A673 (cell line): Measurements from ENCODE around the gene ARHGAP11A. TPM values are rescaled to one million over a fixed set of nuclear protein-coding genes. Genes with fewer than 3 reads are reported as not detected.

Experiments used
- BruUV-seq: library from RNA; stranded (reverse); fragments of 400-500 nt; replicated peaks from 2 replicates; lab custom pipeline; 2021; lab: Mats Ljungman, UMichigan
- CTCF ChIA-PET: fragments of 300-600 bp; sonication (Branson Sonifier 250); formaldehyde crosslinking; loops from one replicate; lab custom pipeline; 2022; ENCODE audit warnings: antibody characterized with exemption; lab: Charles Lee
- POLR2A ChIA-PET: fragments of 300-600 bp; sonication (Branson Sonifier 250); formaldehyde crosslinking; loops from one replicate; lab custom pipeline; 2022; ENCODE audit warnings: antibody characterized with exemption; ENCODE audit not compliant: low non-redundant PET; lab: Charles Lee
- DNase-seq: peaks from one replicate; pipeline ENCODE4 v3.0.0-alpha.2; 2015; ENCODE audit warnings: low spot score
- H3K27ac ChIP-seq: fragments of 200-600 bp; sonication (generic); 2 replicates; pipeline ENCODE4 v1.5.1; 2016; ENCODE audit warnings: mixed run types, low read depth, mild to moderate bottlenecking, mixed read lengths, antibody characterized with exemption, low read length; ENCODE audit not compliant: poor library complexity, severe bottlenecking
- H3K27me3 ChIP-seq: fragments of 200-600 bp; sonication (generic); replicated peaks from 2 replicates; pipeline ENCODE4 v1.6.1; 2017; ENCODE audit warnings: mixed run types, low read depth, mild to moderate bottlenecking, mixed read lengths, antibody characterized with exemption, low read length; ENCODE audit not compliant: insufficient read depth, poor library complexity
- H3K36me3 ChIP-seq: fragments of 200-600 bp; sonication (generic); 2 replicates; pipeline ENCODE4 v1.6.1; 2016; ENCODE audit warnings: mixed run types, mild to moderate bottlenecking, mixed read lengths, antibody characterized with exemption, low read length; ENCODE audit not compliant: insufficient read depth, poor library complexity, severe bottlenecking
- H3K4me1 ChIP-seq: fragments of 200-600 bp; sonication (generic); 2 replicates; pipeline ENCODE4 v1.6.1; 2017; ENCODE audit warnings: mixed run types, mild to moderate bottlenecking, mixed read lengths, antibody characterized with exemption, low read length; ENCODE audit not compliant: insufficient read depth, poor library complexity, severe bottlenecking
- H3K4me3 ChIP-seq: fragments of 200-600 bp; sonication (generic); 2 replicates; pipeline ENCODE4 v1.5.1; 2016; ENCODE audit warnings: low read depth, mixed run types, mild to moderate bottlenecking, mixed read lengths, low read length; ENCODE audit not compliant: poor library complexity, severe bottlenecking
- H3K9me3 ChIP-seq: fragments of 200-600 bp; sonication (generic); 2 replicates; pipeline ENCODE4 v1.6.1; 2016; ENCODE audit warnings: mixed run types, low read depth, mild to moderate bottlenecking, mixed read lengths, antibody characterized with exemption, low read length; ENCODE audit not compliant: poor library complexity, severe bottlenecking
- CTCF ChIP-seq: fragments of 300-800, 200-600 bp; sonication (generic); conservative IDR thresholded peaks from 2 replicates; pipeline ENCODE4 v1.5.1; 2017; ENCODE audit warnings: low read depth, mild to moderate bottlenecking, antibody characterized with exemption, low read length, moderate library complexity, mixed read lengths
- EZH2 ChIP-seq: fragments of 200-600 bp; sonication (generic); IDR thresholded peaks from 2 replicates; pipeline ENCODE4 v1.6.1; 2017; ENCODE audit warnings: borderline replicate concordance, low read depth, mild to moderate bottlenecking, mixed read lengths, antibody characterized with exemption, low read length; ENCODE audit not compliant: poor library complexity, severe bottlenecking
- intact Hi-C: fragments of 100-400 bp; cut with micrococcal nuclease; formaldehyde crosslinking; loops from one replicate; pipeline ENCODE4 v1.10.0; 2022; ENCODE audit not compliant: unreplicated experiment
- total RNA-seq: library from RNA; stranded (reverse); gene quantifications from 2 replicates; pipeline ENCODE4 v1.2.3, GENCODE V29; 2021

ARHGAP11A gene
- total RNA-seq, 1 experiment from 2014 or later, result 173 TPM

DNA sequence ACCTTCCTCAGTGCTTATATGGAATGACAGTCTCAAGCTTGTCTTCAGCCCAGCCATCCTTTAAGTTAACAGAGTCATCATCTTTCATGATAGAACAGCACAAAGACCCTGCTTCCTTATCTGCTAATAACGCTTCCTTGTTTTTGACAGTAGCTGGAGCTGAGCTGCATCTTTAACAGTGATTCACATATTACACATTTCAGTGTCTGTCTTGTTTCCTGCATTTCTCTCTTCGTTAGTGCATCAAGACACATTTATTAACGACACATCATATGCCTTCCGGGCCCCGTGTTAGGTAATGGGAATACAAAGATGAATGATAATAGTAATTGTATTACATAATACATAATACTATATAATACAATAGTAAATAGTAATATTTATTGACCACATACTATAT lies 72.3 kb downstream of the ARHGAP11A start:
- intact Hi-C loops, result no loop called here
- Histone ChIP-seq H3K9me3 (no peaks in the 10 kb centered on the region), H3K4me3 (no peak overlapping the region), H3K27me3 (no peaks in the 10 kb centered on the region), H3K27ac (no peak overlapping the region), H3K4me1 (no peaks in the 10 kb centered on the region), H3K36me3 (no peaks in the 10 kb centered on the region)
- TF ChIP-seq CTCF (no peak), EZH2 (no peak)
- BruUV-seq, result no TSS peak
- ChIA-PET POLR2A (no interaction called here), CTCF (no interaction called here)
- DNase-seq, result no peak

- Histone ChIP-seq H3K4me3 (no peak overlapping the region), H3K4me1 (no peaks in the 10 kb centered on the region), H3K9me3 (no peaks in the 10 kb centered on the region), H3K27ac (no peak overlapping the region), H3K27me3 (no peaks in the 10 kb centered on the region), H3K36me3 (no peaks in the 10 kb centered on the region)
- no peak for DNase-seq
- POLR2A ChIA-PET, result no interaction called here
- TF ChIP-seq CTCF, result no peak
- no peak for TF ChIP-seq EZH2
- BruUV-seq, result no TSS peak
- intact Hi-C loops, result no loop called here
- CTCF ChIA-PET, result no interaction called here
These were observed 72.9 kb downstream of the ARHGAP11A start for GRCh38 chr15:32688151-32688639.

Other genes with a start within 250 kb of the ARHGAP11A start
- gene GOLGA8K, start 212.2 kb upstream of the ARHGAP11A start, total RNA-seq, result 0.63 TPM in 1 of 2 replicates, not detected in the other
- not detected in 2 replicates for gene GOLGA8O, start 159.9 kb upstream of the ARHGAP11A start, total RNA-seq
- 3.1 and 4.3 TPM in 2 replicates for gene GOLGA8N, start 22.0 kb upstream of the ARHGAP11A start, total RNA-seq
- 0.90 and 3.1 TPM in 2 replicates for gene SCG5, start 26.2 kb downstream of the ARHGAP11A start, total RNA-seq
- gene GREM1, start 102.5 kb downstream of the ARHGAP11A start, total RNA-seq, result 1.5 and 2.2 TPM in 2 replicates